Caki2 (cell line): ENCODE measurements around the gene CYP4F12. TPM values are rescaled to one million over a fixed set of nuclear protein-coding genes. Genes with fewer than 3 reads are reported as not detected.
"Not testable (repeated sequence)": the region's sequence is repeated elsewhere in the genome, so short reads cannot be mapped to it uniquely, and the experiment has no call there.

ENCODE experiments used
- DNase-seq: peaks from one replicate; pipeline ENCODE4 v3.0.0-alpha.2; 2015; ENCODE audit warnings: low read depth
- in situ Hi-C: cut with HindIII; loops from 2 replicates; pipeline ENCODE4 v1.10.0; 2016; ENCODE audit warnings: low sequenced_read_pairs, low pct_unique_long_range_greater_than_20kb, mixed read lengths
- total RNA-seq: library from RNA; depleted of rRNA; stranded (reverse); fragments of >200 nt; shearing (Covaris generic); gene quantifications from 2 replicates; pipeline ENCODE4 v1.2.3, GENCODE V29; 2014; ENCODE audit warnings: low replicate concordance

The CYP4F12 gene
- total RNA-seq, 1 experiment from 2014 or later: 2.6 TPM

DNA sequence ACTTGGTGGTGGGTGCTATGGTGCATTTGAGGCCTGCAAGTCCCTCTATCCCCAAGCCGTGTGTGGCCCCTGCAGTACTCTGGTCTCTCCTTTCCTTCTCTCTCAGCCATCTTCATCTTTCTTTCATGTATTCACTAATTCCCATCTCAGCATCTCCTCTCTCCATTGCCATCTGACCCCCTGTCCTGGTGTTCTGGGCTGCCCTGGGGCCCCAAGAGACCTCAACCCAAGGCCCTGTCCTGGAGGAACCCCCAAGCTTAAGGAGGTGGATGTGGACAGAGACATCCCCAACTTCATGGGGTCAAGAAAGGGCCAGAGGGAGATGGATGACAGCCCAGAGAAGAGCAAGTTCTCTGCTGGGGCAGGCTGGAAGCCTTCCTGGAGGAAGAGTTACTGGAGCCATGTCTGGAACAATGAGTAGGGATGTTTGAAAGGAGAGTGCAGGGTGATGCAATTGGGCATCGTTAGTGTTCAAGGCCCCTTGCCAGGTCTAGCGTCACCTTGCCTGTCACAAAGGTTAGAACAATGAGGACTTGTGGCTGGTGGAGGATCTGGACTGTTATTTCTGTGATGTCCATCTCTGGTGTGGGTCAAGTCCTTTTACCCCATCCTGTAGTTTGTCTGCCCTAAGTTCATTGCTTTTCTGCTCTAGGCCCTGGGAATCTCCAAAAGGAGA is 28.7 kb upstream of the CYP4F12 start:
- DNase-seq: no peak
- in situ Hi-C loops: no loop called here

DNA sequence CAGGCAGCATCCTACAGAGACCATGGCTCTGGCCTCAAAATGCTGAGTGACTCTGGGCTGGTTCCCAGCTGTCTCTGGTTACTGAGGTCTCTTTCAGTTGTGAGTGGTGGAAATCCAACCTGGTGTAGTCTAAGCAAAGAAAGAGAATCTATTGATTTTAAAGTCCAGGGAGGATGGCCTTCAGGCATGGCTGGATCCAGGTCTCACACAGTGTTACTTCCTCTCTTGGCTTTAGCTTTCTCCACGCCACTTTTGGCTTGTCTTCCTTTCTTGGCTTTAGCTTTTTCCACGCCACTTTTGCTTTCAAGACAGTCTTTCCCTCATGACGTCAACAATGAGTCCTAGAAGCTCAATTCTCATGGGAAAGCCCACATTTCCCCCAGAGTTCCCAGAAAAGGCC is 28.1 kb upstream of the CYP4F12 start:
- in situ Hi-C loops: no loop called here
- no peak for DNase-seq

DNA sequence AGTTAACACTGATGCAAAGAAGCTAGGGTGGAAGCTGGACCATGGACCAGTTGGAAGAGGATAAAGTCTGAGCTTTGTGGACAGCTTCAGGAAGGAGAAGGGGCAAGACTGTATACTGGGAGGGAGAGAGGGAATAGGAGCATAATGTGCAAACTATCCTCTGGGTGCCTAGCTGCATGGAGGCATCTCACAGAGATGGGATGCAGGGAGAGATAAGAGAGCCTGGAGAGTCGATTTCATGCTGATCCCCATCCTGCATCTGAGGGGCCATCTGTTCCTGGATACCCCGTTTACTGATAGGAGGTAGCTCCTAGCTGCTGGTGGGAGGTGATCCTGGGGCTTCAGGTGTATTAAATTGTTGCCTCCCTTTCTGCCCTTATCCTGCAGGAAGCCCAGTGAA is 23.4 kb upstream of the CYP4F12 start:
- no peak for DNase-seq
- in situ Hi-C loops: no loop called here

DNA sequence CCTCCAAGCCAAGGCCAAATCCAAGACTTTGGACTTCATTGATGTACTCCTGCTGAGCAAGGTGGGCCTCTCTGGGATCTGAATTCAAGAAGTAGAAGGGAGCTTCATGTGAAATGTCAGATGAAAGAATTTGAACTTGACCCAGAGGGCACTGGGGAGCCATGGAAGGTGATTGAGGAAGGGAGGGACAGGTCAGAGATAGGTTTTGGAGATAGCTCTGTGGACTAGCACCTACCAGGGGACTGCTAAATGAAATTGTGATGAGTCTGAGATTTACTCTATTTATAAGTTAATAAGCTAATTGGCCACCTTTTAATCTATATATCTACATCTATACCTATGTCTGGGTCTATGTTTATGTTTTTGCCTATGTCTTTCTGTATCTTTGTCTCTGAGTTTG is 22.8 kb upstream of the CYP4F12 start:
- DNase-seq, in situ Hi-C loops: not testable (repeated sequence)

DNA sequence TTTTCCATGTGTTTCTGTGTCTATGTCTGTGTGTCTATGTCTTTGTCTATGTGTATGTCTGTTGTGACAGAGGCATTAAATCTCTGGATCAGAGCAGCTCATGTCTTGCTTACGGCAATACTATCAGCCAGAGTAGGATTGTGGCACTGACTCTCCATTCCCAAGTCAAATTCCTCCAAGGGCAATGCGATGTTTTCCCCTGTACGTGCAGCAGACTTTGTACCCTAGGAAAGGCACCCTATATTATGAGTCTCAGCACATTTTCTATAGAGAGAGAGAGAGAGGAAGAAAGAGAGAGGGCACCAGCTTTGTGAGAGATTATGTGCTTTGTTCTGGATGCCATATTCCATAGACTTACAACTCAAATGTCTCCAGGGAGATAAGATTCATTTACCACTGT is 21.1 kb upstream of the CYP4F12 start:
- in situ Hi-C loops: no loop called here
- DNase-seq: no peak

DNA sequence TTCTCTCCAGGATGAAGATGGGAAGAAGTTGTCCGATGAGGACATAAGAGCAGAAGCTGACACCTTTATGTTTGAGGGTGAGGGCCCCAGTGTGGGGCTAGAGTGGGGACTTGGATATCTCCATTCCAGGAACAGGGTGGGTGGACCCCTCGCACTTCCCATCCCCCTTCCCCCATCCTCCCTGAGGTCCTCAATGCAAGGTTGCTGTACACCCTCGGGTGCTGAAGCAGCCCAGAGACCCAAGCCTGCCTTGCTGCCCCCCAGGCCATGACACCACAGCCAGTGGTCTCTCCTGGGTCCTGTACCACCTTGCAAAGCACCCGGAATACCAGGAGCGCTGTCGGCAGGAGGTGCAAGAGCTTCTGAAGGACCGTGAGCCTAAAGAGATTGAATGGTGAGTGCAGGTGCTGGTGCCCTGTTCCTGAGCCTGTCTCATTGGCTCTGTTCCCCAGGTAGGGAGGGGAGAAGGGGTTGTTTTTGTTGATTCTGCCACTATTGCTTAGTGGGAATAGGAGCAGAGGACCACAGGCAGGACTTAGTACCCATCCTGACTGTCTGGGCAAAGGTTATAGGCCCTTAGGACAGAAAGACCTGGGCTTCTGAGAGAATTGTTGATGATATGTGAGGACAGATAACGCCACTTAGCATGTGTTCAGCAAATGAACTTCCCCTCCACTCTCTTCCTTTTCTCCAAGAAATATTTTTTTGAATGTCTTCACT is 20.2 kb upstream of the CYP4F12 start:
- in situ Hi-C loops: no loop called here
- DNase-seq: no peak

DNA sequence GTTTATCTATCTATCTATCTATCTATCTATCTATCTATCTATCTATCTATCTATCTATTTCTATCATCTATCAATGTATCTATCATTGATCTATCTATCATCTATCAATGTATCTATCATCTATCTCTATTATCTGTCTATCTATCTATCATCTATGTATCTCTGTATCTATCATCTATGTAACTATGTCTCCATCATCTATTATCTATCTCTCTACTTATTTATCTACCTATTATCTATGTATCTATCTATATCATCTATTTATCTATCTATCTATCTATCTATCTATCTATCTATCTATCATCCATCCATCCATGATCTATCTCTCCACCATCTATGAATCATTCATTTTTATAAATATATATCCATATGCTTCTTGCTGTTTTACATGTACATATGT is 16.4 kb upstream of the CYP4F12 start:
- no peak for DNase-seq
- in situ Hi-C loops: no loop called here

DNA sequence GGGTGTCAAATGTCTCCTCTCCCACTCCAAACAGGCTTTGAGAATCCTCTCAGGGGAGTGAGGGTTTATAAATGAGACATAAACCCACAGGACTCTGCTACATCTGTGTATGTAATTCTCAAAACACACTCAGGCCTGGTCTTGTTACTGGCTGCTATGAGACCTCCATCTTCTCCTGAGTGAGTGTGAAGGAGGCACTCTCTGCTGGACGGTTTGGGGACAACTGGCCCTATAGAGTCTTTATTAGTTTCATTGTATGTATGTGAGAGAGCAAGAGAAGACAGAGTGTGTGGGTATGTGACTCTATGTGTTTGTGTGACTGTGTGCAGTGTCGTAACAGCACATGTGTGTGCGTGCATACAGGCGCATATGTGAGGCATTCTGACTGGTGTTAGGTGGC is 9.6 kb upstream of the CYP4F12 start:
- in situ Hi-C loops: no loop called here
- DNase-seq: no peak

DNA sequence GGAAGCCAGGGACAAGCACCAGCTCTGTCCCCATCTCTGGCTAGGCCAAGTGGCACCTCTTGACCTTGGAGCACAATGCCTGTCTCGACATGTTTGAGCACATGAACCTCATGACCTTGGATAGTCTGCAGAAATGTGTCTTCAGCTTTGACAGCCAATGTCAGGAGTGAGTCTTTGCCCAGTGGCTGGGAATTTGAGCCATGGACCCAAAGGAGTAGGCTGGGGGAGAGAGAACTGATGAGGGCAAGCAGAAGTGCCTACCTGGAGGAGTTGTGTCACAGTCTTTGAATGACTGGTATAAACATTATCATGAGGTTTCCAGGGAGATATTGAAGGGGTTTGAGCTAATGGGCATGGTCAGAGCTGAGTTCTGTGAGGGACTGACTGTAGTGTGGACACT is 6.7 kb upstream of the CYP4F12 start:
- in situ Hi-C loops: no loop called here
- no peak for DNase-seq

DNA sequence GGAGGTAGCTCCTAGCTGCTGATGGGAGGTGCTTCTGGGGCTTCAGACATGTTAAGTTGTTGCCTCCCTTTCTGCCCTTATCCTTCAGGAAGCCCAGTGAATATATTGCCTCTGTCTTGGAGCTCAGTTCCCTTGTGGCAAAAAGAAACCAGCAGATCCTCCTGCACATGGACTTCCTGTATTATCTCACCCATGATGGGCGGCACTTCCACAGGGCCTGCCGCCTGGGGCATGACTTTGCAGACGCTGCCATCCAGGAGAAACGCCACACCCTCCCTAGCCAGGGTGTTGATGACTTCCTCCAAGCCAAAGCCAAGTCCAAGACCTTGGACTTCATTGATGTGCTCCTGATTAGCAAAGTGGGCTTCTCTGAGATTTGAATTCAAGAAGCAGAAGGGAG is 6.0 kb upstream of the CYP4F12 start:
- DNase-seq: peak; percentile 39
- in situ Hi-C loops: no loop called here

DNA sequence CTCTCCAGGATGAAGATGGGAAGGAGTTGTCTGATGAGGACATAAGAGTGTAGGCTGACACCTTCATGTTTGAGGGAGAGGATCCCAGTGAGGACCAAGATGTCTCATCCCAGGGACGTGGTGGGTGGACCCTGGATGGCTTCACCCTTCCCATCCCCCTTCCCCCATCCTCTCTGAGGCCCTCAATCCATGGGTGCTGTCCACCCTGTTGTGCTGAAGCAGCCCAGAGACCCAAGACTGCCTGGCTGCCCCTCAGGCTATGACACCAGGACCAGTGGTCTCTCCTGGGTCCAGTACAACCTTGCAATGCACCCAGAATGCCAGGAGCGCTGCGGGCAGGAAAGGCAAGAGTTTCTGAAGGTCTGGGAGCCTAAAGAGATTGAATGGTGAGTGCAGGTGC is 3.4 kb upstream of the CYP4F12 start:
- in situ Hi-C loops: no loop called here
- no peak for DNase-seq

DNA sequence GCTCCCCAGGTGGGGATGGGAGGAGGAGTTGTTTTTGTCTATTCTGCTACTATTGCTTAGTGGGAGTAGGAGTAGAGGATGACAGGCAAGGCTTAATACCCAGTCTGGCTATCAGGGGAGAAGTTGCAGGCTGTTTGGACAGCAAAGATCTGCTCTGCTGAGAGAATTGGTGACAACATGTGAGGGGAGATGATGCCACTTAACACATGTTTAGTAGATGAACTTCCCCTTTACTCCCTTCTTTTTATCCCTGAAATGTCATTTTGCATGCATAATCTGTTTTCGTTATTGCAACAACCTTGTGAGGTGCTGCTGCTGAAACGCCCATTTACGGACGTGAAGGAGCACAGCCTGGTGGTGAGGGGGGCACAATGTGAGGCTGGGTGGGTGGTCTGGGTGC is 3.0 kb upstream of the CYP4F12 start:
- in situ Hi-C loops: no loop called here
- DNase-seq: no peak

DNA sequence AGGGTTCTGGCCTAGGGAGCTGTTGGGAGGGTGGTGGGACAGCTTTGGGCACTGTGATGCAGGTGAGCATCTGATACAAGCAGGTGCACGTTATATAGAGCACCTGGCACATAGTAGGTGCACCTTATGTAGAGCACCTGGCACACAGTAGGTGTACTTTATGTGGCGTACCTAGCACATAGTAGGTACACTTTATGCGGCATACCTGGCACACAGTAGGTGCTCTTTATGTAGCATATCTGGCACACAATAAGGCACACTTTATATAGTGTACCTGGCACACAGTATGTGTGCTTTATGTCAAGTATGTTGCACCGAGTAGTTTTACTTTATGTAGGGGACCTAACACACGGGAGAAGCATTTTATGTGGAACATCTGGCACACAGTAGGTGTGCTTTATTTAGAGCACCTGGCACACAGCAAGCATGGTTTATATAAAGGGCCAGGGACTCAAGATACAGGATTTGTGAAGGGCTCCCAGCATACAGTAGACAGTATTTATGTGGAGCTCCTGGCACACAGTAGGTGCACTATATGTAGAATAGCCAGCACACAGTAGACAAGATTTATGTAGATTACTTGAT is 1.6 kb upstream of the CYP4F12 start:
- DNase-seq: no peak
- in situ Hi-C loops: no loop called here

DNA sequence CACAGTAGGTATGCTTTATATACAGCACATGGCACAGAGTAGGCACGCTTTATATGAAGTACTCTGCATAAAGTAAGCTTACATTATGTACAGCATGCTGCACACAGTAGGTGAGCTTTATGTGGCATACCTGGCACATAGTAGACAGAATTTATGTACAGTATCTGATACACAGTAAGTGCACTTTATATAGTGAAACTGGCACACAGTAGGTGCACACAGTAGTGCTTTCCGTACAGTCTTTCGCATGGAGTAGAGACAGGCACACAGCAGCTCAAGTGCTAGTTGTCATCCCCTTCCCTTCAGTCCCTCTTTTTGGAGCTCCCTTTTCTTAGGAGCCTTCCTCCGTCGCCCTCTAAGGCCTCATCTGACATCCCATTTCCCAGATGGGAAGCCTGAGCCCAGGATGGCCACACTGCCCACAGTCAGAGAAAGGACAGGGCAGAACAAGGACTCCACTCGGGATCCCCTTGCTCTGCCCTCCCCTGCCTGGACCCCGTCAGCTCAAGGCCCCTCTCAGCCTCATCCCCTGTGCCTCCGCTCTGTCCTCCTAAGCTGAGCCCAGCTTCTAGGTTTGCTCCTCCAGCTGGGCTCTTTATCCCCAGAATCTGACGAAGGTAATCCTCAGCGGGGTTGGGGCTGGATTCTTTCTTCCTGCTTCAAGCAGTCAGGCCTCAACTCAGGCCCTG is 852 bp upstream of the CYP4F12 start:
- in situ Hi-C loops: no loop called here
- no peak for DNase-seq

DNA sequence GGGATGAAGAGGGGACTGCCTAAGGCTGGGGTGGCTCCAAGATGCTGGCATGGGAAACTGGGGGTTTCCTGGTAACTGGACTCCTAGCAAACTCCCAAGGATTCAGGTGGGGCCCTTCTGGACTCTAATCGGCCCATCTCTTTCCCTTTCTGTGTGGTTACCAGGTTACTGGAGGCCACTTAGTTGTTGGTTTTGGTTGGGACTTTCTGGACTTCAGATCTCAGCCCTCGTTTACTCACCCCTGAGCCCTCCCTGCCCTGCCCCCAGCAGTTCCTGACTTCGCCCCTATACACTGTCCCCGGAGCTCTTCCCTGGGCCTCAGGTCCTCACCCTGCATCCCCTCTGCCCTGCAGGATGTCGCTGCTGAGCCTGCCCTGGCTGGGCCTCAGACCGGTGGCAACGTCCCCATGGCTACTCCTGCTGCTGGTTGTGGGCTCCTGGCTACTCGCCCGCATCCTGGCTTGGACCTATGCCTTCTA is 328 bp downstream of the CYP4F12 start:
- DNase-seq: no peak
- in situ Hi-C loops: no loop called here

DNA sequence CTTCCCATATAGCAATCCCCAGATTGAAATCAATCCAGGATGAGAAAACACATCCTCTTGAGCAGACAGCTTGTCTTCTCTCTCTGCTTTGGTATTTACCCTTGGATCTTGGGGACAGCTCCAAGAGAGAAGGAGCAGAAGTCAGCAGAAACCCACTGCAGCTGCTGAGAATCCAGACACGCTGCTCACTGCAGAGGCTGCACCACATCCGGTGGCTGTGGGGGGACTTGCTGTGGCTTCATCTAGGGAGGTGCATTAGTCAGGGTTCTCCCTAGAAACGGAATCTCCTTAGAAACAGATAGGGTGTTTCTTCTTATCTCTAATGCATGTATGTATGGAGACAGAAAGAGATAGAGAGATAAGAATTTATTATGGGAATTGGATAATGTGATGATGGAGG is 2.7 kb downstream of the CYP4F12 start:
- DNase-seq: no peak
- in situ Hi-C loops: no loop called here

DNA sequence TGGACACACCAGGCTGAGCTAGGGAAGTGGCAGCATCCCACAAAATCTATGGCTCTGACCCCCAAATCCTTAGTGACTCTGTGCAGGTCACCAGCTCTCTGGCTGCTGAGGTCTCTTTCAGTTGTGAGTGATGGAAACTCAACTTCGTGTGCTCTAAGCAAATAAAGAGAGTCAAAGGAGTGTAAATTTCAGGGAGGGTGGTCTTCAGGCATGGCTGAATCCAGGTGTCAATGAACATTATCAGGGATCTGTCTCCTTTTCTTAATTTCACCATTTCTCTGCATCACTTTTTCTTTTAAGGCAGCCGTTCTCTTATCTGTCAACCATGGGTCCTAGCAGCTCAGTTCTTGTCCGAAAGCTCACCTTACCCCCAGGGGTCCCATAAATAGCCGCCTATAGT is 6.2 kb downstream of the CYP4F12 start:
- no peak for DNase-seq
- in situ Hi-C loops: no loop called here

DNA sequence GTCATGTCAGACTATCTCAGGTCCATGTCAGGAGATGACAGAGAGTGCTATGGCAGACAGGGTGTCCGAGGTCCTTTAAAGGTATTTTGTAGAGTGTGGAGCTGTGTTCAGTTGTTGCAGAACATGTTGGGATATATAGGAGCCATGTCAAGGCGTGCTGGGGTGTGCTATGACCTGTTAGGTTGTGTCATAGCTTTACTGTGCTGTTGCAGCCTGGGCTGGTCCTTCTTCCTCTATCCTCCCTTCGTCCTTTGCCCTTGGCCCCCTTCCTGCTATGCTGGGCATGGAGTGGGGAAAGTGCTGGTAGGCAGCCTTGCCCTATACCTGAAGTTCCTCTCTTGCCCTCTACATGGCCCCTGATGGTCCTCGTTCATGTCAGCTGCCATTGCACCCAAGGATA is 7.0 kb downstream of the CYP4F12 start:
- in situ Hi-C loops, DNase-seq: not testable (repeated sequence)
